Stimulated activated CD8-positive, alpha-beta memory T cell treated with anti-CD3 and anti-CD28 coated beads, Interleukin-15, amount 100 ng/mL, for 24 hours (primary cell): ENCODE data around the gene SEMA4D.
"Not testable (repeated sequence)": the region's sequence is repeated elsewhere in the genome, so short reads cannot be mapped to it uniquely, and the experiment has no call there.

Experiments
- DNase-seq: peaks from one replicate; pipeline ENCODE4 v3.0.0-alpha.2; 2020; ENCODE audit warnings: low read depth

Gene SEMA4D

DNA sequence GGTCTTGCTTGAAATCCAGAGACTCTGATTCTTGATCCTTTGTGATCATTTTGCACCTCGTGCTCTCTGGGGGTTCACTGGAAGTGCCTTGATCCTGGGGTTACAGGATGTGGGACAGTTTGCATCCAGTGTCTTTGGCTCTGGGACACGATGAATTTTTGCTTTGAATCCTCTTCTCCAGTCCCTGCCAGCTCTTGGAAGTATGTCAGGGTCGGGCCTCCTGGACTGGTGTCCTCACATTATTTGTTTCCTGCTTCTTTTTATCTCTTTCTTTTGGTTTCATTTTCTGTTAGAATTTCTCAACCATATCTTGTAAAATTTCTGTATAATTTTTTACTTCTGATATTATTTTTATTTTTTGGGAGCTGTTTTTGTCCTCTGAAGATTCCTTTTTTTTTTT, 145.5 kb downstream of the SEMA4D start:
- no peak for DNase-seq

DNA sequence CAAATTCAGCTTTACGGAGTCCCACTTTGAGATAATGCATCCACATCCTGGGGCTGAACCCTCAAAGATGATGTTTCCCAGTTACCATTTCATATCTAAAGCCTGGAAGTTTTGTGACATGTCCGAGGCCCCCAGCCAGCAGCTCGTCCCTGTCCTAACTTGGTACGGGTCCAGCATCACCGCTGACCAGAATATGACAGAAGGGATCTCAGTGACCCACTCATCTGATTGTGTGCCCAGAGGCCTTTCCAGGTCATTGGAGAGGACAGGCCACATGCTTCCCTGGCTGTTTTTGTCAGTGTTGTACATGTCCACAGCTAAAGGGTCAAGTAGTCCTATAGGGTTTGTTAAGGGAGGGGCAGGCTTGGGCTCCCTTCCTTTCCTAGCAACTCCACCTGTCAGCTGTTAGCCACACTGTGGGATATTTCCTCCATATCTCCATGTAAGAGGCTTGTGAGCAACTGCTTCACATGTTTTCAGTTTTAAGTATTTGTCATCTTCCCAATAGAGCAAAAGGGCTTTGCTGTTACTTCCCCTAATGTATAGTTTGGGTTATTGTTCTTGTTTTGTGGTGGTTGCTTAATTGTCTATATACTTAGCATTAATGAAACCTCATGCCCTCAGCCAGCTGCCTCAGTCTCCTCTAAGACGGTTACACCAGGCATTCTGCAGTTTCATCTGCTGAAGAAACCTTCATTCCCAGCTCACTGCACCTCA, 146.2 kb downstream of the SEMA4D start:
- no peak for DNase-seq

DNA sequence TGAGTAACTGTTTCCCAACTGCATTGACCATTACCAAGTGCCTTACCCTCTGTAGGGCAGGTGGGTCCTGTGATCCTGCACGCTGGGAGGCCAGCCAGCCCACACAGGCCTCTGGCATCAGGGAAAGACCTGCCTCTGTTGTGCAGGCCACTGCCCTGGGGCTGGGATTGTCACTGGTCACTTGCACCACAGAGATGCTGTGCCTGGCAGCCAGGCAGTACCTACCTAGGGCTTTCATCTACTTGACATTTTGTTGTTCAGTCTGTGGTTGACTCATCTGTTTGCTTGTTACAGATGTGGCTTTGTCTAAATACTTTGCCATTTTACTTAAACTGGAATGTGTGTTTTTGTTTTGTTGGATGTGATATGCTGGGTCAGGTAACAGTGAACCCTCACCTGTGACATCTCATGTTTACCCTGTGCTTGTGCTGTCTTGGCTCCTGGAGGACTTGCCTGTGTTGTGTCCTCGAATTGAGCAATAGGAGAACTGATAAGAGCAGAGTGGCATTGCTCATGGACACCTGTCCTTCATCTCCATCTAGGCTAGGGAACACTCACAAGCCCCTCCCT, 146.8 kb downstream of the SEMA4D start:
- DNase-seq, result no peak

DNA sequence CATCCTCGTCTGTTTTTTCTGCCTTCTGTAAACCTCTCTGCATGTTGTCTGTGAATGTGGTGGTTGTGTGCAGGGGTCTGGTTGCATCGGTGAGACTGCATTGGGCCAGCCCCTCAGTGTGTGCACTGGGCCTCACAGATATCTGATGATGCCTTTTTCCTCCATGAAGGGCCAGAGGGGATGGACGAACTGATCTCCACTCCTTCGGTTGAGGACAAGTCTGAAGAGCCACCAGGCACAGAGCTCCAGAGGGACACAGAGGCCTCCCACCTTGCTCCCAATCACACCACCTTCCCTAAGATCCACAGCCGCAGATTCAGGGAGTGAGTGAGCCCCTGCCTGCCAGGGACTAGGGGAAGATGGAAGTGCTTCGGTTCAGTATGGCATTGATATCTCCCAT, 148.3 kb downstream of the SEMA4D start:
- no peak for DNase-seq

DNA sequence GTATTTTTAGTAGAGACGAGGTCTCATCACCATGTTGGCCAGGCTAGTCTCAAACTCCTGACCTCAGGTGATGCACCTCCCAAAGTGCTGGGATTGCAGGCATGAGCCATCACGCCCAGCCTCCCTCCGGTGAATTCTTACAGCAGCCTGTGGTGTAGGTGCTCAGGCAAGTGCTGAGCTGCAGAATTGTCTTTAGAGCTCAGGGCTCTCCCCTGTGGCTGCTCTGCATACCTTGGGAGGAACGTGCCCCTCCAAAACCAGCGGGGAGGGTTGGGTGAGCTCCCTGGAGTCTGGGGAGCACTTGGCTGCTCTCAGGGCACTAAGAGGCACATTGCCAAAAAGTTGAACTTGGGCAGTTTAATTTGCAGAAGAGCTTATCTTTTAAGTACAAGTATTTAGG, 150.3 kb downstream of the SEMA4D start:
- no peak for DNase-seq

DNA sequence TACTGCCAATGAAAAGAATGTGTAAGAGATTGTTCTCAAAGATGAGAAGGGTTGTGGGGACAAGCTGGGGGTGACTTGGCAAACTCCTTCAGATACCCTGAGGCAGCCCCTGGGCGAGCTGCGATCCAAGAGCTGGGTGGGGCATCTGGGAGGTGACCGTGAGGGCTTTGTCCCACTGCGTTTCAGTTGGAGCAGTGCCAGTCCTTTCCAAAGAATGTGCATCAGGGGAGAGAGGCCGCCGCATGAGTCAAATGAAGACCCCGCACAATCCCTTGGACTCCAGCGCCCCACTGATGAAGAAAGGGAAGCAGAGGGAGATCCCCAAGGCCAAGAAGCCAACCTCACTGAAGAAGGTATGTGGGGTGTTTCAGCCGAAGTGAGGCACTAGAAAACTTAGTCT, 151.2 kb downstream of the SEMA4D start:
- no peak for DNase-seq

DNA sequence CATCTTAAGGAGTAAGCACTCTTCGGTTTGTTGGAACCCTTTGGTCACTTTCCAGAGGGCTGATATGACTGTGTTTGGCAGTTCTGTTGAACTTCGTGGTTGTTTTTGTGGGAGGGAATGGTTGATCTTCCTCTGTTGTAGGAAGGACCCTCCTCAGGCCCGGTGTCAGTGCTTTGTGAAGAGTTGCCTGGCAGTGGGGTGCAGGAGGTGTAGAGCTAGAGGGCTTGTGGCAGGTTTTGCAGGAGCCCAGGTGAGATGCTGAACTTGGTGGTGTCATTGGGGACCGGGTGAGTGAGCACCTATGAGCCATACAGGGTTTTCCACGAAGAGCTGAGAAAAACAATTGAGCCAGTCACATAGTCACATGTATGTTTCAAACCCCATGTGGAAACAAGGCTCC, 152.4 kb downstream of the SEMA4D start:
- DNase-seq, result no peak

DNA sequence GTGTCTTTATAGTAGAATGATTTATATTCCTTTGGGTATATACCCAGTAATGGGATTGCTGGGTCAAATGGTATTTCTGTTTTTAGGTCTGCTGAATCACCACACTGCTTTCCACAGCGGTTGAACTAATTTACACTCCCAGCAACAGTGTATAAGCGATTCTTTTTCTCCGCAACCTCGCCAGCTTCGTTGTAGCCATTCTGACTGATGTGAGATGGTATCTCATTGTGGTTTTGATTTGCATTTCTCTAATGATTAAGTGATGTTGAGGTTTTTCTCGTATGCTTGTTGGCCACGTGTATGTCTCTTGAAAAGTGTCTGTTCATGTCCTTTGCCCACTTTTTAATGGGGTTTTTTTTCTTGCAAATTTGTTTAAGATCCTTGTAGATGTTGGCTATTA, 154.1 kb downstream of the SEMA4D start:
- not testable (repeated sequence) for DNase-seq

DNA sequence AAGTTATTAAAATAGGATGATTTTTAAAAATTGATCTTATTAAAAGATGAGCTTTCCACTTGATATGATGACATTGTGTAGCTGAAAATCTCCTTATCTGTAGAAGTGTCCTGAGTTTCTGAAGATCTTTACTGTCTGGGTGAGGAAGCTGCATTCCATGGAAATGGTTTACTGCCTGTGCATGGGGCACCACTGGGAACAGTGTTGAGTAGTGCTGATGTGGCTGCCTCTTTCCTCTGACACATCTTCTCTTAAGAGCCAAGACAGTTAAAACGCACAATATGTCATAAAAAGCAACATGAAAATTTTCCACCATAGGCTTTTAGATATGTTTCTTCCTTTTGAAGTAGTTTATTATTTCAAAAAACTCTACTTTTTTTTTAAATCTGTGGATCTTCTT, 155.0 kb downstream of the SEMA4D start:
- no peak for DNase-seq

DNA sequence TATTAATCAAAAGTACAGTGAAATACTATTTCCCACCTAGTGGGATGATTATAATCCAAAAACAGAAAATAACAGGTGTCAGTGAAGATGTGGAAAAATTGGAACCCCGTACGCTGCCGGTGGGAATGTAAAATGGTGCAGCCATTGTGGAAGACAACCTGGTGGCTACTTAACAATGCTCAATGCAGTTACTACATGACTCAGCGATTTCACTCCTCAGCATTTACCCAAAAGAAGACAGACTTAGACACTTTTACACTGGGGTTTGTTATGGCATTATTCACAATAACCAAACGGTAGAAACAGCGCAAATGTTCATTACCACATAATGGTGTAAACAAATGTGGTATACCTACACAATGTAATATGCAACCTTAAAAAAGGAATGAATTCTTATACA, 155.7 kb downstream of the SEMA4D start:
- no peak for DNase-seq

DNA sequence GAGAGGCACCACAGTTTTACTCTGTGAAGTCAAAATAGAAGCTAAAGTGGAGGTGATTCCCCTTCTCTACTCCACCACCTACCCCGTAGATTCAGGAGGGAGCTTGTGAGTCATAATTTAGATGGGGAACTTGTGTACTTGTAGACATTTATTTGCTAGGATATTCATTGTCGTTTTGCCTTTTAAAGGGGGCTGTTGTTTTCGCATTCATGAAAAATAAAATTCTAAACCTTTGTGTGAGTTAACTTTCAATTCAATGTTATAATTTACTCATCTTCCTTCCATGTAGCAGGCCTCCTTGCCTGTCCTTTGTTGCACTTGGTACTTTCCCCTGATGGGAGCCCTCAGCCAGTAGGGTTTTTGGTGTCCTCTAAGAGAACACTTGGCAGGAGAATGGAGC, 157.6 kb downstream of the SEMA4D start:
- DNase-seq, result no peak

DNA sequence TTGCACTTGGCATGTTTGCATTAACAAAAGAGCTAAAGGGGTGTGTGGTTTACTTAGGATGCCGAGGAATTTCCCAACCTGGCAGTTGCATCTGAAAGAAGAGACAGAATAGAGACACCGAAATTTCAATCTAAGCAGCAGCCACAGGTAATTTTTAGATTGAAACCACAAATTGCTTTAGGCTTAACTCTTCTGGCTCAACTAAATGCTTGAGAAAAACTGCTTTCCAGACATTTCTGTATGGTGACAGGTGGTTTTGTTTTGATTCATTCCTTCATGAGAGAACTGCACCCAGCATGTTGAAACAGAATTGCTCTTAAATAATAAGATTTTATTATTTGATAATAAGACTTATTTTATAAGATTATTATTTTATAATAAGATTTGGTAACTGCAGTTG, 158.1 kb downstream of the SEMA4D start:
- DNase-seq, result no peak

DNA sequence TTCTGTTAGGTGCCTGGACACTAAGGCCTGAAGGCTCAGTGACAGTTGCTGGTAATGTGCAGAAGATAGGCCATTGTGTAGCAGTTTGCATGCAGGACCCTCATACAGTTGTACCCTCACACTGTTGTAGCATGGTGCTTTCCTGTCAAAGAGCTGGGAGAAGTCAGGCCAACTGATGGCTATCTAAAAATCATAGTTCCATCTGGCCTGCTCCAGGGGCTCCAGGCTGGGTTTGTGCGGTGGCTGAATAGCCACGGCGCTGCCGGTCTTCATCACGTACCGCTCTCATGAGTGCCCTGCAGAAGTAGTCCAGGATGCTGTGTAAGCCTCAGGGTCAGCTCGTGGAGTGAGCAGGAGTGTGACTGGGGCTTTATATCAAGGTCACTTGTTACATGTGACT, 167.4 kb downstream of the SEMA4D start:
- no peak for DNase-seq

DNA sequence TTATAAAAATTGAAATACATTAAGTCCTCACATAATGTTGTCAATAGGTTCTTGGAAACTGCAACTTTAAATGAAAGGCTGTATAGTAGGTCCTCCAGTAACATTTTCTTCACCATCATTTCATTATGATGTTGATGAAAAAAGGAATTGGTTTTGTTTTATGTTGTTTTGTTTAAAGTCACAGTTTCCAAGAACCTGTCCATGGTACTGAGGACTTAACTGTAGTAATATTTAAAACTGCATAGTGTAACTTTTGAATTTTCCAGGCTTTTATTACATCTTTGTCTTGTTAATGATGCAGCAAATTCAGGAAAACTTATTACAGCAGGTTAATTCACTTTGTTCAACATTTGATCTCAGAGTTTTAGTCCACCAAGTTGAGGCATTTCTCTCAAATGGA, 168.0 kb downstream of the SEMA4D start:
- no peak for DNase-seq

DNA sequence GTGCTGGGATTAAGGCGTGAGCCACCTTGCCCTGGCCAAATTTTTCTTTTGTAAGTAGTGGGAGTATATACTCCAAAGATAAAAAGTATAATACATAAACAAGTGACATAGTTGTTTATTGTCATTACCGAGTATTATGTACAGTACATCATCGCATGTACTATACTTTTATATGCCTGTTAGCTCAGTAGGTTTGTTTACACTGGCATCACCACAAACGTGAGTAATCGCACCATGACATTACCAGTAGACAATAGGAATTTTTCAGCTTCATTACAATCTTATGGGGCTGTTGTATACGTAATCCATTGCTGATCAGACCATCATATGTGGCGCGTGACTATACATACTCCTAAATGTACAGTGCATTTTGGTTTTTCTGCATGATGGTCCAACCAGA, 169.8 kb downstream of the SEMA4D start:
- no peak for DNase-seq

DNA sequence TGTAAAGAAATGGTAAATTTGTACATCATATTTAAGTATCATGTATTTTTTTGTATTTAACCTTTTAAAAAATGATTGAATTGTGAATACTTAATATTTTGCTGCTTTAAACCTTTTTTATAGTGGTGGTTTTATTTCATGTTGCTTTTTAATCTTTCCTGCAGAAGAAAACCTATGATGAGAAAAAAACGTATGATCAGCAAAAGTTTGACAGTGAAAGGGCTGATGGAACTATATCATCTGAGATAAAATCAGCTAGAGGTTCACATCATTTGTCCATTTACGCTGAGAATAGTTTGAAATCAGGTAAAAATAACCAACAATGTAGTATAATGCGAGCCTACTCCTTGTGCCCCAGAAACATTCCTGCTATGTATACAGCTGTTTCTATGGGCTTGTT, 172.2 kb downstream of the SEMA4D start:
- DNase-seq, result no peak

DNA sequence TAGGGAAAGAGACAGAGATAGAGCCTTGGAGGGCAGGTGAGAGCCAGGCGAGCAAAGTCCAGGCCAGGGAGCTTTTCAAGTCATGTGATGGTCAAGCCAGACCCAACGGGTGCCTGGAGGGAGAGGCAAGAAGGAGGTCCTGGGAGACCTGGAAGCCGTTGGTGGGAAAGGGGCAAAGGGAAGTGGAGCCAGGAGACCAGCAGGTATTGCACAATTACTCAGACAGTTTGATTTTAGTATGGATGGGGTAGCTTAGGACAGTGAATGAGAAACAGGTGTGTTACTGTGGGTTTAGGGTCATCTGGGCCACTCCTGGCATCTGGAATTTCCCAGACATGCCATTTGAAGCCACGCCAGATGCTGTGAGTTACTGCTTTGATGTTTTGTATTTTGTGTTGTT, 174.5 kb downstream of the SEMA4D start:
- no peak for DNase-seq

DNA sequence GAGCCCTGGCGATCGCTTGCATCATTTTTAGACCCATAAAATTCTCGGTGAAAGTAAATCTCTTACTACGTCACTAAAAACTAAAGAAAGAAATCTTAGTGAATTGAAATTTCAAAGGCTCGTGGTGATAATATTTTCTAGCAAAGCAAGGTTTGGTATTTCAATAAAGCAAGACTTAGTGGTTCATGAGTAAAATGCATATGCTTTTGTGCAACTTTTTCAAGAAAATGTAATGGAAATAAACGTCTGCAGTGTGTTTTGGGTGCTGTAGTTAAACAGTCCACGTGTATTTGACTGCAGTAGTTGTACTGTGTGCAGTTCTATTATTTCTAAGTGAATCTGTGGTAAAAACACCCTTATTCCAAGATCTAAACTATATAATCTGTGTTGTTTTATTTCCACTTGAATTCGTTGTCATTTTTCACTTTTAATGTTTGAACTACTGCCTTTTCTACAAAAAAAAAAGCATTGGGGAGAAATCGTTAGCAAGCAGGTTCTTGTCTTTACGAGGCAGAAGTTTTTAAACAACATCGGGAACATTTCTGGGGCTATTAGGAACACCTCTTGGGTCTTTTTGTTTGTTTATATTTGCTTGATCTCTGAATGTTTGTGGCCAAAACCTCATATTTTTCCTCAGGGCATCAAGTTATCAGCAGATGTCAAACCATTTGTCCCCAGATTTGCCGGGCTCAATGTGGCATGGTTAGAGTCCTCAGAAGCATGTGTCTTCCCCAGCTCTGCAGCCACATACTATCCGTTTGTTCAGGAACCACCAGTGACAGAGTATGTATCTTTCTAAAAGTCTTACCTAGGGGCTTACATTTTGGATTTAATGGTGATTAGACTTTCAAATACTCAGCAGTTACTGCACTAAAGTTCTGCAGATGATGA, 178.7 kb downstream of the SEMA4D start:
- DNase-seq, result no peak

DNA sequence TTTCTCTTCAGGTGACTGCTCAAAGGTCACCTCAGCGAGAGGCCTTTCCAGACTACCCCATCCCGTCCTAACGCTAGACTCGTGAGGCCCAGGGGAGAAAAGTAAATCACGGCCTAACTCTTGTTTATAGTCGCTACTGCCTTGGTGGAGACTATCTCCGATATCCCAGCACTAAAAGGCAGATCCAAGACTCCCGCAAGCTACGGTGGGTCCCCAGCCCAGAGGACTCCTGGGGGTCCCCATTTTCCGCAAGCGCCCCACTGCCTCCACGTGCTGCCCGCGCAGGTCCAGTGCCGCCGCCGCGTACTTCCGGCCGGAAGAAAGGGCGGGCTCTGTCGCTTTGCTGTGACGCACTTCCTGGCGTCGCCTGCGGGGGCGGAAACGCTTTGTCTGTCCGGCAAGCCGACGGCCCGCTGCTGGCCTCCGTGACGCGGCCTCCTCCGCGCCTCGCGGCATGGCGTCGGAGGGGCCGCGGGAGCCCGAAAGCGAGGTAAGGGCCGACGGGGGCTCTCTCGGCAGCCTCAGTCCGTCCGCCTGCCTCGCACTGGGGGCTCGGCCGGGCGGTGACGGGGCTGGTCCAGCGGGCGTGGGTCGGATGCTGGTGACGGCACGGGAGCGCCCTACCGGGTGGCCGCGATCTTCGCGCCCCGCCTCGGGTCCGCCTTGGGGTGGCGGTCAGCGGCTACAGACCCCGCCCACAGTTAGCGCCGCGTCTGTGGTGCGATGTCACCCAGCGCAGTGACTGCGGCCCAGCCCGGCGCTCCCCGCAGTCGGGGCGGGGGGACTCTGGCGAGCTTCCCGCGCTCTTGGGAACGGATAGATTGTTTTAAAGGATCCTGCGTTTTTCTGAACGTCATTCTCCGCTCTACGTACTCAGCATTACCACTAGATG, 179.5 kb downstream of the SEMA4D start, which contains the start of gene SECISBP2:
TSS of gene SECISBP2 (plus strand) at position 378 of the 892 bp plus-strand sequence. CDS start at position 455, 77 bp downstream.
- DNase-seq, result peak; percentile 96

DNA sequence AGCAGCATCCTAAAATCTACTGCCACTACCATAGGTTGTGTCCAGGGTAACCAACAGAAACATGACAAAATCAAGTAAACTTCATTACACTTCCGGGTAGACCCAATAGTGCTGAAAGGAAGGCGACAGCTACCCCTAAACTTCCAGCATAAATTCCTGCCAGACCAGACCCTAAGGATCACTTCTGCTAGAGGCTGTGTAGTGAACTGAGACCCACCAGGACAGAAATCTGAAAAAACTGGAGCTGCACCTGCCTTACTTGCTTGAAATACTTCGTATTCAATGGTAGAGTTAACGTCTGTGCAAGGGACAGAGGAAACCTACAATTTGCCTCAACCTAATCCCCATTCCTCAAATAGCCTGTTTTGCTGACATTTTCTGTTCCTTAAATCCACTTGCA, 180.6 kb downstream of the SEMA4D start:
- no peak for DNase-seq

DNA sequence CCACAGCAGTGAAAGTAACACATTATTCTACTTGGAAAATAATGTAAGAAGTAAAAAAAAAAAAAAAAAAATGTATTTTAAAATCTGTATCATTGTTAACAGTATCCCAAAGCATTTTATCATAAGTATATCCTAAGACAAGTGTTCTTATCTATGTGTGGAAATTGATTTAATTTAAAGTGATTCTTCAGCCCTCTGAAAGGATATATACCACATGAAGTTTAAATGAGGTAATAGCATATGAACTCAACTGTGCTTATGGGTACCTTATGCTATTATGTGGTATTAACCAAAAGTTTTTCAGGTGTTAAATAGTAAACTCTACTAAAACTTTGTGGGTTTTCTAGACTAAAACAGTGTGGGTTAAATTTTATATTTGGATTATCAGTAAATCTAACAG, 182.4 kb downstream of the SEMA4D start:
- no peak for DNase-seq

DNA sequence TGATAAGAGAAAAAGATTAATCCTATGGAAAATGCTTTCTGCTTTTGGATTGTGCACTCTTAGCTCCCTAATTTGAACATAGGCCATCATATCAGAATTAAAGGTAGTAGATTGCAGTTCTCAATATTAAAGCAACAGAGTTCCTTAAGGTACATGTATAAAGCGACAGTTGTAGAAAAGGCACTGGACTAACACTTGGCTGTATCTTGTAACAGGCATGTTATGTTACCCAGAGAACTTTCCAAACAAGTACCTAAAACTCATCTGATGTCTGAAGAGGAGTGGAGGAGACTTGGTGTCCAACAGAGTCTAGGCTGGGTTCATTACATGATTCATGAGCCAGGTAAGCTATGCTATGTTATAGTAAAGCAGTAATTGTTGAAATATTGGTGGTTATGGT, 183.0 kb downstream of the SEMA4D start:
- no peak for DNase-seq
